Calu3 (cell line): ENCODE measurements around the gene NCAPG. TPM values are rescaled to one million over a fixed set of nuclear protein-coding genes. Genes with fewer than 3 reads are reported as not detected.
A peak's percentile ranks its signal among the peaks of the same experiment; 100 is the strongest.

Experiments
- BruUV-seq: library from RNA; stranded (reverse); fragments of 400-500 nt; replicated peaks from 2 replicates; lab custom pipeline; 2021; lab: Mats Ljungman, UMichigan
- CTCF ChIA-PET: fragments of 300-600 bp; sonication (Branson Sonifier 250); formaldehyde crosslinking; loops from one replicate; lab custom pipeline; 2022; ENCODE audit warnings: antibody characterized with exemption; lab: Charles Lee
- DNase-seq: peaks from one replicate; pipeline ENCODE4 v3.0.0; 2022
- H3K27ac Mint-ChIP-seq: one replicate; pipeline ENCODE4 v1.8.0; 2022; ENCODE audit warnings: mixed read lengths; ENCODE audit not compliant: unreplicated experiment
- H3K27me3 Mint-ChIP-seq: one replicate; pipeline ENCODE4 v1.8.0; 2022; ENCODE audit warnings: mixed read lengths; ENCODE audit not compliant: unreplicated experiment
- H3K36me3 Mint-ChIP-seq: one replicate; pipeline ENCODE4 v1.8.0; 2022; ENCODE audit warnings: mild to moderate bottlenecking, moderate library complexity, mixed read lengths; ENCODE audit not compliant: insufficient read depth, unreplicated experiment
- H3K4me1 Mint-ChIP-seq: one replicate; pipeline ENCODE4 v1.8.0; 2022; ENCODE audit warnings: mild to moderate bottlenecking, low read depth, mixed read lengths; ENCODE audit not compliant: unreplicated experiment
- H3K4me3 Mint-ChIP-seq: one replicate; pipeline ENCODE4 v1.8.0; 2022; ENCODE audit warnings: mild to moderate bottlenecking, low read depth, moderate library complexity, mixed read lengths; ENCODE audit not compliant: unreplicated experiment
- H3K9me3 Mint-ChIP-seq: one replicate; pipeline ENCODE4 v1.8.0; 2022; ENCODE audit warnings: low read depth, mixed read lengths; ENCODE audit not compliant: unreplicated experiment
- CTCF ChIP-seq: fragments of 200-600 bp; IDR thresholded peaks from one replicate; pipeline ENCODE4 v1.8.0; 2022; ENCODE audit warnings: antibody characterized with exemption; ENCODE audit not compliant: unreplicated experiment
- intact Hi-C: fragments of 100-400 bp; cut with micrococcal nuclease; formaldehyde crosslinking; loops from one replicate; pipeline ENCODE4 v1.10.0; 2022; ENCODE audit not compliant: unreplicated experiment
- total RNA-seq: library from RNA; stranded (reverse); gene quantifications from 2 replicates; pipeline ENCODE4 v1.2.3, GENCODE V29; 2022

NCAPG gene
- total RNA-seq, 1 experiment from 2014 or later = 35.3 TPM

DNA sequence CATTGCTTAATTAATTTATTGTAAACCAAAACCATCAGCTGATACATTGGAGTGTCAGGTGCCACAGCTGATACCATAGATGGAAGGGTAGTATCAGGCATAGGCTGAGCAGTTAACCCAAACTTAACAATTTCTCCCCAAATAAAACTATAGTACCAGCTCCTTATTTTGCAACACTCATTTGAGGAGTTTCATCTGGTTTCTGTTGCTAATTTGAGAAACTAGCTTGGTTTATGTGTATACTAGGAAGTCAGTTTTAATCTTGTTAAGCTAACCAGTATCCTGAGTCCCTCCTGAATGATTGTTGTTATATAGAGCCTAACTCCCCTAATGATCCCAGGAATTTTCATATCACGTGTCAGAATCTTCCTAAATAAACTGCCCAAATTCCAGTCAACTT, 13.0 kb upstream of the NCAPG start:
- DNase-seq = no peak
- Mint-ChIP-seq H3K4me1 (no peaks in the 10 kb centered on the region), H3K27ac (no peak overlapping the region), H3K36me3 (peaks cover 6% of the 10 kb centered on the region), H3K9me3 (no peaks in the 10 kb centered on the region), H3K4me3 (no peak overlapping the region), H3K27me3 (no peaks in the 10 kb centered on the region)
- BruUV-seq = no TSS peak
- CTCF ChIA-PET = no interaction called here
- intact Hi-C loops = no loop called here
- no peak for TF ChIP-seq CTCF

DNA sequence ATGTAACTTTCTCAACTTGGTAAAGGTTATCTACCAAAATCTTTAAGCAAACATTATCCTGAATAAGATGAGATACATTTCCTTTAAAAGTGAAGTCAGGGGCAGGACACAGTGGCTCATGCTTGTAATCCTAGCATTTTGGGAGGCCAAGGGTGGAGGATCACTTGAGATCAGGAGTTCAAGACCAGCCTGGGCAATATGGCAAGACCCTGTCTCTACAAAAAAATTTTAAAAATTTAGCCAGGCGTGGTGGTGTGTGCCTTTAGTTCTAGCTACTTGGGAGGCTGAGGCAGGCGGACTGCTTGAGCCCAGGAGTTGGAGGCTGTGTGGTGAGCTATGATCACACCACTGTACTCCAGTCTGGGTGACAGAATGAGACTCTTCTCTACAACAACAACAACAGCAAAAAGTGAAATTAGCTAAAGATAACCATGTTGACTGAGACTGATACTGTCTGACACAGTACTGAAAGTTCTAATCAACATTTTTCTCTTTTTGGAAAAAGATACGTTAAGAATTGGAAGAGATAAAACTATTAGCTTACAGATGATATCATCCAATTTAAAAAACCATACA, 5.1 kb upstream of the NCAPG start:
- intact Hi-C loops = loop anchor here (5.0 kb wide), 1 partner anchor 208 kb away; no protein-coding TSS in a partner anchor
- TF ChIP-seq CTCF = no peak

GRCh38 chr4:17807446-17807845, 3.3 kb upstream of the NCAPG start:
- DNase-seq = no peak
- no peak for TF ChIP-seq CTCF
- peaks cover 8% of the 10 kb centered on the region for H3K4me1 Mint-ChIP-seq
- H3K9me3 Mint-ChIP-seq = no peaks in the 10 kb centered on the region
- H3K4me3 Mint-ChIP-seq = peak overlapping the region; percentile 91
- peaks cover 33% of the 10 kb centered on the region for H3K36me3 Mint-ChIP-seq
- BruUV-seq = no TSS peak
- intact Hi-C loops = loop anchor here (5.0 kb wide), 1 partner anchor 210 kb away; no protein-coding TSS in a partner anchor
- CTCF ChIA-PET = interaction anchor here (2.5 kb wide), 1 partner anchor 258 kb away, joined by 7 read pairs; no protein-coding TSS in a partner anchor
- H3K27me3 Mint-ChIP-seq = no peaks in the 10 kb centered on the region
- no peak overlapping the region for H3K27ac Mint-ChIP-seq

More for the DNA sequence above, 5.1 kb upstream of the NCAPG start:
- no TSS peak for BruUV-seq
- DNase-seq = no peak
- CTCF ChIA-PET = no interaction called here
- Mint-ChIP-seq H3K36me3 (peaks cover 26% of the 10 kb centered on the region), H3K4me3 (no peak overlapping the region), H3K27me3 (no peaks in the 10 kb centered on the region), H3K4me1 (no peaks in the 10 kb centered on the region), H3K27ac (no peak overlapping the region), H3K9me3 (no peaks in the 10 kb centered on the region)

DNA sequence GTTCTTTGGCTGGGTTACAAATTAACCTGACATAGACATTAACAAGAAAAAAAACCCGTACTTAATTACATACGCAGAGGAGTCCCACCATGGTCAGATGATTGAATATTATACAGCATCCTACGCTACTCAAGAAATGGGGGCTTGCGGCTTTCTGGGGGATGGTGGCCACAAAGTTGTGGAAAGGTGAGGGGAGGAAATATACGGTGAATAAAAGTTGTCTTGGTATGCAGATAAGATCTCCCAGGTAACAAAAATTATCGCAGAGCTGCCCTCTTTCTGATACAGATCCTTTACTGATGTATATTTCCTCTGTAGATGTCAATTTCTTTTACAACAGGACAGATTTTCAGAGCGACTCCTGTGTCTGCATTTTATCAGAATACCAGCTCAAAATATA, 1.1 kb upstream of the NCAPG start:
- no TSS peak for BruUV-seq
- Mint-ChIP-seq H3K36me3 (peaks cover 27% of the 10 kb centered on the region), H3K4me1 (peaks cover 9% of the 10 kb centered on the region), H3K4me3 (peak overlapping the region; percentile 91), H3K27ac (peak overlapping the region; percentile 89), H3K9me3 (no peaks in the 10 kb centered on the region), H3K27me3 (no peaks in the 10 kb centered on the region)
- intact Hi-C loops = loop anchor here (2.0 to 10.0 kb wide), 3 partner anchors 212 to 261 kb away; partner anchors contain the start of gene LCORL
- DNase-seq = no peak
- CTCF ChIA-PET = no interaction called here
- no peak for TF ChIP-seq CTCF
